GM12892 (cell line): ENCODE measurements around the gene LDHD.

Experiments used
- POLR2A ChIP-seq: IDR thresholded peaks from 2 replicates; pipeline ENCODE4 v1.6.1; 2011; ENCODE audit warnings: low read depth, low read length, control low read depth
- TAF1 ChIP-seq: IDR thresholded peaks from 2 replicates; pipeline ENCODE4 v1.6.1; 2011; ENCODE audit warnings: low read depth, mild to moderate bottlenecking, control low read depth, low read length, borderline replicate concordance

GRCh38 chr16:75118943-75119539, 2.5 kb upstream of the LDHD start:
- TF ChIP-seq POLR2A (no peak), TAF1 (no peak)
